Testis (tissue), 3 donors: ENCODE data around the gene SLCO1A2. TPM values are rescaled to one million over a fixed set of nuclear protein-coding genes. Genes with fewer than 3 reads are reported as not detected.

Source experiments
- DNase-seq: peaks from one replicate; pipeline ENCODE4 v3.0.0-alpha.2; 2019
- H3K27ac ChIP-seq, 2 donors: fragments of 200-600 bp; sonication (generic); one replicate each; pipeline ENCODE4 v1.5.1; 2019
- H3K27me3 ChIP-seq: fragments of 200-600 bp; sonication (generic); one replicate; pipeline ENCODE4 v1.5.1; 2019
- H3K36me3 ChIP-seq: fragments of 200-600 bp; sonication (generic); one replicate; pipeline ENCODE4 v1.5.1; 2017; ENCODE audit warnings: low read depth; ENCODE audit errors: missing control alignments
- H3K4me1 ChIP-seq: fragments of 200-600 bp; sonication (generic); one replicate; pipeline ENCODE4 v1.5.1; 2019
- H3K4me3 ChIP-seq, 2 donors: fragments of 200-600 bp; sonication (generic); one replicate each; pipeline ENCODE4 v1.5.1; 2017 to 2019
- H3K9me3 ChIP-seq: fragments of 200-600 bp; sonication (generic); one replicate; pipeline ENCODE4 v1.5.1; 2017
- POLR2A ChIP-seq: fragments of 450-650 bp; IDR thresholded peaks from one replicate; pipeline ENCODE4 v1.6.1; 2017; ENCODE audit warnings: antibody characterized with exemption, mild to moderate bottlenecking, moderate library complexity
- WGBS, 2 donors: methylation state at CpG; one replicate each; pipeline ENCODE4 v1.1.5; 2018; 5-methylcytosine and 5-hydroxymethylcytosine counted together
- intact Hi-C: fragments of 100-400 bp; cut with DNase I; formaldehyde crosslinking; loops from one replicate; pipeline ENCODE4 v1.15.1; 2023; ENCODE audit warnings: low total_unique reads
- polyA plus RNA-seq: library from polyadenylated mRNA; stranded (reverse); fragments of 350-450 nt; fragmentation: Illumina TruSeq; extraction: RNeasy Lipid Tissue Mini Kit (QIAGEN cat#74804); gene quantifications from one replicate; pipeline ENCODE4 v1.2.3, GENCODE V29; 2014; ENCODE audit warnings: low read depth, low replicate concordance; ENCODE audit not compliant: insufficient read depth
- total RNA-seq, 2 donors: library from RNA; depleted of rRNA; stranded (reverse); fragments of >200 nt; gene quantifications; one replicate each; pipeline ENCODE4 v1.2.3, GENCODE V29; 2016
- TF ChIP-seq, protein P1 (sequence below), 3 experiments: fragments of 450-650 bp in 2 of 3; fragments of 200-600 bp in 1 of 3; sonication (generic) in 1 of 3; IDR thresholded peaks; one replicate each; pipeline ENCODE4 v1.5.1; 2016 to 2019; ENCODE audit warnings: antibody characterized with exemption in 3 of 3, mild to moderate bottlenecking in 2 of 3, moderate library complexity in 1 of 3

The SLCO1A2 gene
- total and polyA plus RNA-seq, 3 donors from 2014 or later: 0.87 to 2.7 (median 2.7) TPM

DNA sequence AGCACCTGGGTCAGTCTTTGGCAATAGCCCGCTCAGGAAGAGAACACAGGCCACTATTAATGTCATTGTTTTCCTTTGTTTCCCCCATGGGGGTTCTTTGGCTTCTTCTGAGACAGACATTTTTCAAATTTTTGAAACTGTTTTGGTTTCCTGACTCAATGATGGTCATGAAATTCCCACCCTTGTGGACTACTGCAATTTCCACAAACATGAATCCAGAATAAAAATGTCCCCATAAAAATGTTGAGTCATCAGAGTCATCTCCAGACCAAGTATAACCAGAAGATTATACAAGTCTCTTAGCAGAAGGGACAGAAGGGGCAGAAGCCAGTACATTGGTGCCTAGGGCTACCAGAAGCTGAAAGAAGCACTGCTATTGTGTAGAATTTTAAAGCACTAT lies 29.1 kb downstream of the SLCO1A2 start:
- WGBS, 2 donors: 35 to 86% methylated on average over 1 of the region's 1 CpG
- intact Hi-C loops: no loop called here
- H3K27ac ChIP-seq: no peak overlapping the region
- no peak for DNase-seq
- H3K9me3 ChIP-seq: no peaks in the 10 kb centered on the region
- TF ChIP-seq, protein P1, sequence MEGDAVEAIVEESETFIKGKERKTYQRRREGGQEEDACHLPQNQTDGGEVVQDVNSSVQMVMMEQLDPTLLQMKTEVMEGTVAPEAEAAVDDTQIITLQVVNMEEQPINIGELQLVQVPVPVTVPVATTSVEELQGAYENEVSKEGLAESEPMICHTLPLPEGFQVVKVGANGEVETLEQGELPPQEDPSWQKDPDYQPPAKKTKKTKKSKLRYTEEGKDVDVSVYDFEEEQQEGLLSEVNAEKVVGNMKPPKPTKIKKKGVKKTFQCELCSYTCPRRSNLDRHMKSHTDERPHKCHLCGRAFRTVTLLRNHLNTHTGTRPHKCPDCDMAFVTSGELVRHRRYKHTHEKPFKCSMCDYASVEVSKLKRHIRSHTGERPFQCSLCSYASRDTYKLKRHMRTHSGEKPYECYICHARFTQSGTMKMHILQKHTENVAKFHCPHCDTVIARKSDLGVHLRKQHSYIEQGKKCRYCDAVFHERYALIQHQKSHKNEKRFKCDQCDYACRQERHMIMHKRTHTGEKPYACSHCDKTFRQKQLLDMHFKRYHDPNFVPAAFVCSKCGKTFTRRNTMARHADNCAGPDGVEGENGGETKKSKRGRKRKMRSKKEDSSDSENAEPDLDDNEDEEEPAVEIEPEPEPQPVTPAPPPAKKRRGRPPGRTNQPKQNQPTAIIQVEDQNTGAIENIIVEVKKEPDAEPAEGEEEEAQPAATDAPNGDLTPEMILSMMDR (IDR thresholded peaks at IDR 0.05): no peak
- H3K4me3 ChIP-seq: no peak overlapping the region
- no peaks in the 10 kb centered on the region for H3K4me1 ChIP-seq
- no peaks in the 10 kb centered on the region for H3K36me3 ChIP-seq
- H3K27me3 ChIP-seq: no peaks in the 10 kb centered on the region

DNA sequence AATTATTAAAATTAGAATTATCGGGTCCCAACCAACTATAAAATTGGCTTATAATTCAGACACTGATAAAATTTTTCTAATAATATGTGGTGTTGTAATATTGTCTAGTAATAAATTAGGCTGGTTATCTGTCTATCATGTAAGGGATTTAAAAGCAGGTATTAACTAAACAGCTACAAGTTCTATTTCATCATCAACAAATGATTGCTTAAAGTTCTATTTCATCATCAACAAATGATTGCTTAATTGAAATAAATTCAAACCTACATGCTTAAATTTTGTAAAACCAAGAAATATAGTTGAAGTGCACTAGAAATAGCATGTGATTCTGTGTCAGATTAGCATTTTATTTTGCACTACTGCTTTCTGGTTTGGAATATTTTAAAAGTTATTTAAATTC lies 34.1 kb downstream of the SLCO1A2 start:
- H3K36me3 ChIP-seq: no peaks in the 10 kb centered on the region
- 85 to 92% methylated on average over 1 of the region's 1 CpG for whole genome bisulfite sequencing, 2 donors
- H3K9me3 ChIP-seq: no peaks in the 10 kb centered on the region
- TF ChIP-seq POLR2A: no peak
- TF ChIP-seq, protein P1 (IDR thresholded peaks at IDR 0.05): no peak
- DNase-seq: no peak
- no peak overlapping the region for H3K4me3 ChIP-seq
- intact Hi-C loops: no loop called here
- H3K27ac ChIP-seq: no peak overlapping the region
- H3K4me1 ChIP-seq: no peaks in the 10 kb centered on the region
- H3K27me3 ChIP-seq: no peaks in the 10 kb centered on the region

DNA sequence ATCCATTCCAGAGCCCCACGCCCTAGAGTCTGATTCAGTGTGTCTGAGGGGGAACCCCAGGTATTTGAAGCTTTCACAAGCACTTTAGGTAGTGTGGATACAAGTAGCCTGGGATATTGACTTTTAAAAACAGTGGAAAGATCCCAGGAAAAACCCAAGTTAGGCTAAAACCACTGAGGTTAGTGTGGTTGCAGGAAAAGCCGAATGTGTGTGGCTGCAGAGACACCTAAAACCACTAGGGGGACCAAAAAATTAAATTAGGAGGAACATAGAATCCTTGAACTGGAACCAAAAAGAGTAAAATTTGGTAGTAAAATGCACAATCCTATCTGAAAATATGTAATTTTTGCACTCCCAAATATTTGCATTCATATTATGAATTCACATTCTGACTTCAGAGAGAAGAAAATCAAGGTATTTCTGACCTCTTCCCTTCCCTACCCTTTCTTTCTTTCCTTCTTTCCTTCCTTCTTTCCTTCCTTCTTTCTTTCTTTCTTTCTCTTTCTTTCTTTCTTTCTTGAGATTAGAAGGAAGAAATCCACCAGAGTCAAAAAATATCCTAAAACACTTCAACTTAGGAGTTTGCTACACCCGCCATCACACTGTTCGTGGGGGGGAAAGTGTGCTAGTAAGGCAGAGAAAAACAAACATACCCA lies 37.8 kb downstream of the SLCO1A2 start:
- no peak for TF ChIP-seq POLR2A
- TF ChIP-seq, protein P1 (IDR thresholded peaks at IDR 0.05): peak in 2 of 3 experiments; percentile 38 to 70
- no peaks in the 10 kb centered on the region for H3K36me3 ChIP-seq
- no peak for DNase-seq
- H3K9me3 ChIP-seq: no peaks in the 10 kb centered on the region
- intact Hi-C loops: no loop called here
- no peaks in the 10 kb centered on the region for H3K27me3 ChIP-seq
- no peak overlapping the region for H3K27ac ChIP-seq
- no peaks in the 10 kb centered on the region for H3K4me1 ChIP-seq
- no peak overlapping the region for H3K4me3 ChIP-seq
- WGBS, 2 donors: 78 to 79% methylated on average over 4 of the region's 4 CpGs

DNA sequence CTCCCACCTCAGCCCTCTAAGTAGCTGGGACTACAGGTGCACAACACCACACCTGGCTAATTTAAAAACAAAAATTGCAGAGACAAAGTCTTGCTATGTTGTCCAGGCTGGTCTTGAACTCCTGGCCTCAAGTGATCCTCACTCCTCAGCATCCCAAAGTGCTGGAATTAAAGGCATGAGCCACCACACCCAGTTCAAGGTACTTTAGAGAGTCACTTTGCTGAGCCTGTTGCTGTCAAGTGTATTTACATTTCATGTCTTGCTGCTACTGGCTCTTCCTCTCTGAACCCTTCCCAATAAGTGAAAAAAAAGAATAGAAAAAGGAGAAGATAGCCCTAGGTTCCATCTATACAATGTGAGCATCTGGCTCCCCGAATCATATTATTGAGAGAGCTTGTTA lies 38.4 kb downstream of the SLCO1A2 start:
- no peaks in the 10 kb centered on the region for H3K27me3 ChIP-seq
- WGBS, 2 donors: 88 to 89% methylated on average over 1 of the region's 1 CpG
- no peaks in the 10 kb centered on the region for H3K9me3 ChIP-seq
- no peak for DNase-seq
- no peaks in the 10 kb centered on the region for H3K36me3 ChIP-seq
- H3K27ac ChIP-seq: no peak overlapping the region
- intact Hi-C loops: no loop called here
- no peak for TF ChIP-seq POLR2A
- TF ChIP-seq, protein P1 (IDR thresholded peaks at IDR 0.05): no peak
- H3K4me3 ChIP-seq: no peak overlapping the region
- no peaks in the 10 kb centered on the region for H3K4me1 ChIP-seq

DNA sequence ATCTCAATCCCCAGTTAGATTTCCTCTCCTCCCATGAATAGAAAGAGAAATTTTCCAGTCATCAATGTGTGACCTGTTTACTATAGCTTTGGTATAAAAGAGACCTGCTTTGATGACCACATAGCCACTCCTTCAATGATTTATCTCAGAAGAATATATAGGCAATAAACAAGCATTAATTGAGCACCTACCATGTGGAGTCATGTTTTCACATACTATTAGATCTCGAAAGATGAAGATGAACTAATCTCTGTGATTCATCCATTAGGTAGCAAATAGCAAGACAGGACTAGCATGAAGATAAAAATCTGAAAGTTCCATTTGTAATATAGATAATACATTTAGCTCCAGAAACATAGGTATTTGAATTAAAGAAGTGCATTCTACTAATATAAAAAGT lies 40.5 kb downstream of the SLCO1A2 start:
- H3K27me3 ChIP-seq: no peaks in the 10 kb centered on the region
- no peak for TF ChIP-seq POLR2A
- TF ChIP-seq, protein P1 (IDR thresholded peaks at IDR 0.05): no peak
- H3K9me3 ChIP-seq: no peaks in the 10 kb centered on the region
- H3K36me3 ChIP-seq: no peaks in the 10 kb centered on the region
- DNase-seq: no peak
- intact Hi-C loops: no loop called here
- no peak overlapping the region for H3K27ac ChIP-seq
- H3K4me3 ChIP-seq: no peak overlapping the region
- no peaks in the 10 kb centered on the region for H3K4me1 ChIP-seq
- WGBS, 2 donors: 84 to 91% methylated on average over 1 of the region's 1 CpG
